NCI-H526 treated with DMSO at 0.1 percent for 48 hours (cell line): ENCODE measurements around the gene ENGASE.

Source experiments
- DNase-seq: peaks from one replicate; lab custom pipeline; 2025; lab: John Stamatoyannopoulos, UW

Gene ENGASE

GRCh38 chr17:79115487-79115886 is 40.9 kb downstream of the ENGASE start:
- DNase-seq: no peak

GRCh38 chr17:79116575-79117368 is 42.1 kb downstream of the ENGASE start:
- no peak for DNase-seq

GRCh38 chr17:79117905-79118487 is 43.4 kb downstream of the ENGASE start:
- DNase-seq: no peak

GRCh38 chr17:79118924-79119323 is 44.3 kb downstream of the ENGASE start:
- no peak for DNase-seq

- no peak for DNase-seq
Measured at GRCh38 chr17:79120259-79120658, 45.6 kb downstream of the ENGASE start.

- no peak for DNase-seq
Measured at GRCh38 chr17:79123988-79124387, 49.4 kb downstream of the ENGASE start.

- no peak for DNase-seq
Measured at GRCh38 chr17:79124513-79125209, 50.0 kb downstream of the ENGASE start.

GRCh38 chr17:79125503-79125902 is 50.9 kb downstream of the ENGASE start:
- DNase-seq: no peak

GRCh38 chr17:79126139-79126538 is 51.5 kb downstream of the ENGASE start:
- no peak for DNase-seq

- DNase-seq: no peak
Measured at GRCh38 chr17:79127534-79128135, 53.0 kb downstream of the ENGASE start.

- DNase-seq: no peak
Measured at GRCh38 chr17:79129523-79129922, 54.9 kb downstream of the ENGASE start.

- DNase-seq: no peak
Measured at GRCh38 chr17:79130536-79131273, 56.1 kb downstream of the ENGASE start.

GRCh38 chr17:79131274-79131635 is 56.6 kb downstream of the ENGASE start:
- DNase-seq: no peak

GRCh38 chr17:79131701-79132100 is 57.1 kb downstream of the ENGASE start:
- no peak for DNase-seq

- DNase-seq: no peak
Measured at GRCh38 chr17:79132271-79133064, 57.8 kb downstream of the ENGASE start.

GRCh38 chr17:79133214-79133613 is 58.6 kb downstream of the ENGASE start:
- DNase-seq: no peak

GRCh38 chr17:79133985-79134384 is 59.4 kb downstream of the ENGASE start:
- DNase-seq: peak; percentile 49

GRCh38 chr17:79135011-79135410 is 60.4 kb downstream of the ENGASE start:
- no peak for DNase-seq

GRCh38 chr17:79135628-79136405 is 61.2 kb downstream of the ENGASE start:
- no peak for DNase-seq
